Liver (tissue), 9 donors: ENCODE results near the gene HSH2D. TPM values are rescaled to one million over a fixed set of nuclear protein-coding genes. Genes with fewer than 3 reads are reported as not detected.

Experiments
- DNase-seq: peaks from one replicate; pipeline ENCODE4 v3.0.0-alpha.2; 2017; ENCODE audit warnings: low spot score
- H3K27ac ChIP-seq, 2 donors: one replicate each; pipeline ENCODE4 v1.7.0; 2013; ENCODE audit warnings: inconsistent platforms in 2 of 2, low read length in 2 of 2, control low read depth in 1 of 2, low read depth in 1 of 2, mild to moderate bottlenecking in 1 of 2
- H3K27me3 ChIP-seq, 4 donors: one replicate each; pipeline versions ENCODE4 v1.6.1 to v1.7.0; 2013; ENCODE audit warnings: low read length in 3 of 4, inconsistent platforms in 1 of 4, mild to moderate bottlenecking in 1 of 4, moderate library complexity in 1 of 4; ENCODE audit not compliant: control insufficient read depth in 4 of 4, insufficient read depth in 4 of 4
- H3K36me3 ChIP-seq, 4 donors: one replicate each; pipeline versions ENCODE4 v1.6.1 to v1.7.0; 2013; ENCODE audit warnings: low read length in 3 of 4, mild to moderate bottlenecking in 3 of 4, low read depth in 1 of 4, moderate library complexity in 1 of 4; ENCODE audit not compliant: control insufficient read depth in 4 of 4, insufficient read depth in 3 of 4
- H3K4me1 ChIP-seq, 4 donors: one replicate each; pipeline versions ENCODE4 v1.6.1 to v1.7.0; 2013; ENCODE audit warnings: low read length in 3 of 4, mild to moderate bottlenecking in 3 of 4, moderate library complexity in 1 of 4; ENCODE audit not compliant: control insufficient read depth in 4 of 4, insufficient read depth in 4 of 4
- H3K4me3 ChIP-seq, 3 donors: one replicate each; pipeline versions ENCODE4 v1.6.1 to v1.7.0; 2013; ENCODE audit warnings: low read length in 3 of 3, control low read depth in 1 of 3, low read depth in 1 of 3, mild to moderate bottlenecking in 1 of 3
- H3K9ac ChIP-seq, 2 donors: one replicate each; pipeline ENCODE4 v1.7.0; 2013; ENCODE audit warnings: low read length in 2 of 2, mild to moderate bottlenecking in 2 of 2, moderate library complexity in 2 of 2, control low read depth in 1 of 2, low read depth in 1 of 2
- H3K9me3 ChIP-seq, 4 donors: one replicate each; pipeline versions ENCODE4 v1.6.1 to v1.7.0; 2013; ENCODE audit warnings: low read length in 3 of 4; ENCODE audit not compliant: control insufficient read depth in 4 of 4
- ATF3 ChIP-seq: IDR thresholded peaks from 2 replicates; pipeline ENCODE4 v1.6.1; 2016; ENCODE audit warnings: antibody characterized with exemption
- CTCF ChIP-seq: fragments of 150-350 bp; IDR thresholded peaks from 2 replicates; pipeline ENCODE4 v1.5.1; 2017; ENCODE audit warnings: improper control_type of control experiment, low read depth, low read length; ENCODE audit not compliant: missing input control
- FOXA1 ChIP-seq: IDR thresholded peaks from 2 replicates; pipeline ENCODE4 v1.6.1; 2016; ENCODE audit warnings: antibody characterized with exemption
- FOXA2 ChIP-seq: IDR thresholded peaks from 2 replicates; pipeline ENCODE4 v1.6.1; 2016; ENCODE audit warnings: antibody characterized with exemption
- GABPA ChIP-seq, 2 donors: IDR thresholded peaks in 1 of 2; conservative IDR thresholded peaks in 1 of 2; 2 replicates each; pipeline ENCODE4 v1.6.1; 2016; ENCODE audit warnings: antibody characterized with exemption in 2 of 2, mild to moderate bottlenecking in 1 of 2, moderate library complexity in 1 of 2
- HNF4A ChIP-seq, 2 donors: conservative IDR thresholded peaks; 2 replicates each; pipeline ENCODE4 v1.6.1; 2016; ENCODE audit warnings: antibody characterized with exemption in 2 of 2, mild to moderate bottlenecking in 2 of 2
- HNF4G ChIP-seq: IDR thresholded peaks from 2 replicates; pipeline ENCODE4 v1.6.1; 2016; ENCODE audit warnings: antibody characterized with exemption
- JUND ChIP-seq, 2 donors: IDR thresholded peaks; 2 replicates each; pipeline ENCODE4 v1.6.1; 2016; ENCODE audit warnings: antibody characterized with exemption in 2 of 2
- MAX ChIP-seq: IDR thresholded peaks from 2 replicates; pipeline ENCODE4 v1.6.1; 2016; ENCODE audit warnings: antibody characterized with exemption
- RAD21 ChIP-seq, 2 donors: IDR thresholded peaks; 2 replicates each; pipeline ENCODE4 v1.6.1; 2016; ENCODE audit warnings: antibody characterized with exemption in 2 of 2, mild to moderate bottlenecking in 2 of 2
- RXRA ChIP-seq, 2 donors: IDR thresholded peaks; 2 replicates each; pipeline ENCODE4 v1.6.1; 2017 to 2018; ENCODE audit warnings: antibody characterized with exemption in 2 of 2, mild to moderate bottlenecking in 1 of 2
- SP1 ChIP-seq: IDR thresholded peaks from 2 replicates; pipeline ENCODE4 v1.6.1; 2018; ENCODE audit warnings: antibody characterized with exemption, mild to moderate bottlenecking
- TAF1 ChIP-seq: conservative IDR thresholded peaks from 2 replicates; pipeline ENCODE4 v1.6.1; 2016; ENCODE audit warnings: antibody characterized with exemption, mild to moderate bottlenecking
- YY1 ChIP-seq: IDR thresholded peaks from 2 replicates; pipeline ENCODE4 v1.6.1; 2016; ENCODE audit warnings: antibody characterized with exemption, mild to moderate bottlenecking
- ZBTB33 ChIP-seq: IDR thresholded peaks from 2 replicates; pipeline ENCODE4 v1.6.1; 2016; ENCODE audit warnings: antibody characterized with exemption
- WGBS: extraction: QIAGEN DNeasy Blood & Tissue Kit; methylation state at CpG from one replicate; pipeline ENCODE4 v1.1.7; 2013; 5-methylcytosine and 5-hydroxymethylcytosine counted together
- polyA plus RNA-seq, 2 donors: library from polyadenylated mRNA; stranded (reverse) in 1 of 2; unstranded in 1 of 2; fragments of 200-250 nt in 1 of 2; fragments of >200 nt in 1 of 2; fragmentation: Nextera tagmentation in 1 of 2; extraction: Ambion mirVana in 1 of 2; gene quantifications; one replicate each; pipeline versions ENCODE4 v1.2.1 to v1.2.3, GENCODE V29; 2013 to 2015
- total RNA-seq, 2 donors: library from RNA; depleted of rRNA; stranded (reverse); fragments of >200 nt; gene quantifications; one replicate each; pipeline ENCODE4 v1.2.3, GENCODE V29; 2014
- donor health status: healthy.
- donor health status: healthy.
- donor health status: healthy.
- donor health status: healthy.
- donor health status: healthy.

Gene HSH2D
- total and polyA plus RNA-seq, 4 donors: 0.33 to 2.9 (median 1.2) TPM

GRCh38 chr19:16121967-16122366 lies 21.5 kb upstream of the HSH2D start:
- Histone ChIP-seq H3K4me1 (peaks cover 2 to 23% (median 13%) of the 10 kb centered on the region in 4 donors), H3K27ac (no peak overlapping the region), H3K36me3 (peaks cover 22 to 56% (median 40%) of the 10 kb centered on the region in 4 donors), H3K9me3 (no peaks in the 10 kb centered on the region), H3K9ac (no peak overlapping the region), H3K27me3 (no peaks in the 10 kb centered on the region), H3K4me3 (no peak overlapping the region)
- no peak for TF ChIP-seq TAF1
- TF ChIP-seq YY1: no peak
- no peak for TF ChIP-seq MAX
- no peak for TF ChIP-seq RAD21 (IDR thresholded peaks at IDR 0.05)
- no peak for TF ChIP-seq HNF4G
- no peak for TF ChIP-seq FOXA1
- no peak for TF ChIP-seq ATF3
- no peak for TF ChIP-seq CTCF
- no peak for TF ChIP-seq JUND (IDR thresholded peaks at IDR 0.05)
- no peak for TF ChIP-seq SP1
- TF ChIP-seq RXRA (IDR thresholded peaks at IDR 0.05): no peak
- no peak for TF ChIP-seq GABPA (IDR thresholded peaks at IDR 0.05 in 1 of 2, conservative IDR thresholded peaks at IDR 0.05 in 1 of 2)
- TF ChIP-seq ZBTB33: no peak
- no peak for TF ChIP-seq HNF4A (conservative IDR thresholded peaks at IDR 0.05)
- no peak for TF ChIP-seq FOXA2
- WGBS: 97% methylated on average over 11 of the region's 11 CpGs
- DNase-seq: no peak

GRCh38 chr19:16124953-16125352 lies 18.5 kb upstream of the HSH2D start:
- H3K4me3 ChIP-seq: no peak overlapping the region
- H3K36me3 ChIP-seq: peaks cover 24 to 80% (median 56%) of the 10 kb centered on the region in 4 donors
- H3K4me1 ChIP-seq: peaks cover 0 to 4% (median 1%) of the 10 kb centered on the region in 4 donors
- H3K9me3 ChIP-seq: no peaks in the 10 kb centered on the region
- no peak for DNase-seq
- H3K27ac ChIP-seq: no peak overlapping the region
- TF ChIP-seq FOXA1: no peak
- TF ChIP-seq HNF4G: no peak
- no peak for TF ChIP-seq JUND (IDR thresholded peaks at IDR 0.05)
- TF ChIP-seq GABPA (IDR thresholded peaks at IDR 0.05 in 1 of 2, conservative IDR thresholded peaks at IDR 0.05 in 1 of 2): no peak
- TF ChIP-seq RAD21 (IDR thresholded peaks at IDR 0.05): no peak
- TF ChIP-seq RXRA (IDR thresholded peaks at IDR 0.05): no peak
- TF ChIP-seq CTCF: no peak
- no peak for TF ChIP-seq HNF4A (conservative IDR thresholded peaks at IDR 0.05)
- TF ChIP-seq ZBTB33: no peak
- TF ChIP-seq FOXA2: no peak
- no peak for TF ChIP-seq YY1
- TF ChIP-seq ATF3: no peak
- no peaks in the 10 kb centered on the region for H3K27me3 ChIP-seq
- WGBS: 97% methylated on average over 14 of the region's 14 CpGs
- no peak overlapping the region for H3K9ac ChIP-seq
